Activated CD8-positive, alpha-beta memory T cell treated with anti-CD3 and anti-CD28 coated beads for 48 hours (primary cell): Measurements from ENCODE around the gene OR14I1.

Source experiments
- DNase-seq, 3 experiments: peaks; one replicate each; pipeline ENCODE4 v3.0.0-alpha.2; 2020; ENCODE audit warnings: low read depth in 2 of 3, low spot score in 2 of 3

OR14I1 gene

DNA sequence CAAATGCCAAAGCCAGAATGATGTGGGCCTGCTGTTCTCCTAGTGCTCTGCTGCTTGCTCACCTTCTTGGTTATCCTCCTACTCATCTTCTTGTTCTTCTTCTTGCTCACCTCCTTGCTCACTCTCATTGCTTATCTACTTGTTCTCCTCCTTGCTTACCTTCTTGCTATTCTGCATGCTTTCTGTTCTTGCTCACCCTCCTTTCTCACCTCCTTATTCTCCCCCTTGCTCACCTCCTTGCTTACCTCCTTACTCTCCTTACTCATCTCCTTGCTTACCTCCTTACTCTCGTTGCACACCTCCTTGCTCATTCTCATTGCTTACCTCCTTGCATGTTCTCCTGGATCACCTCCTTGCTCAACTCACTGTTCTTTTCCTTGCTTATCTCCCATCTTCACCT, at the start of gene OR14I1:
TSS of gene OR14I1 (minus strand) at position 53 of the 400 bp plus-strand sequence.
- no peak for DNase-seq

DNA sequence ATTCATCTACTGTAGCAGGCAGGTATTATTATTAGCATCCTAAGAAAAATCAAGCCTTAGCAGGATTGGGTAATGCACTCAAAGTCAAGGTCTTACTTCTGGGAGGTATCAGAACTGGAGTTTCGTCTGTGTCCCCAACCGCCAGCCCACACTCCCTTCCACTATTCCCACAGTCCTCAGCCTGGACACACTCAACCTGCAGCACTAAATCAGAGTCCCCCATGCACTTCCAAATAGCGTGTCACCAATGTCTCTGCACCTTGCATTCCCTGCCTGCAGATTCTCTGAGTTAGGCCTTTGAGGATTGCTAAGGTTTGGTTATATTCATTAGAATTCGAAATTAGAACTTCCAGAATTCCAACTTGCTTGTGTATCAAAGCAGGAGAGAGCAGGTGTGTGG, 49.1 kb upstream of the OR14I1 start:
- DNase-seq = no peak

DNA sequence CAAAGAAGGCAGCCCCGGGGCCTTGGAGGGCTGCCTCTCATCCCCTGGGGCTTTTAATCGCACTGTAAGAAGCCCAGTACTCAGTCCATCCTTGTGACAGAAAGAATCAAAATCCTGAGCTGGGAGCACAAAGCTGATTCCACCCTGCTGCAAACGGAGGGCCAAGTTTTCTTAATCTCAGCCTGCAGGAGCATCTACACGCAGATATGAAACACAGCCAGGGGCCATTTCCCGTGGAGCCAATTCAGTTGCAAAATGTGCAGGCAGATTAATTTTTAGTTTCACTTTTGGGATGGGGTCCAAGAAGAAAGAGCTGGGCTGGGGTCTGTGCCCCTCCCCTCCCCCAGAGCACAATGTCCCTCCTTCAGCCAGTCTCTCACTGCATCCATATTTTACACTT, 48.6 kb upstream of the OR14I1 start:
- no peak for DNase-seq

DNA sequence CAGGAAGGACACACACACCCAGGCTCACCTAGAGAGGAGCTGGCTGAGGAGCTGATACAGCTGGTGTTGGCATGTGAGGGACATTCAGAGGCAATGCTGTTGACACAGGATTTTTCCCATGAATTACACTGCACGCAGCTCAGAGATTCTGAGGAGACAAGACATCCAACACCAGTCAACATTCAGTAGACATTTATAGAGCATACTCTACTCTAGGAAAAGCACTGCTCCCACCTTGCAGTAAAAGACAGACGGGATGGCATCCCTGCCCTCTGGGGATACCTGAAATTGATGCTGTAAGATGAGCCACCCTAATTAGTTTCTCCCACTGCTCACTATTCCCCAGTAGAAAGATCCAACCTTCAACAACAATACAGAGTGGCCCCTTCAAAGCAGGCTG, 47.9 kb upstream of the OR14I1 start:
- DNase-seq = no peak

DNA sequence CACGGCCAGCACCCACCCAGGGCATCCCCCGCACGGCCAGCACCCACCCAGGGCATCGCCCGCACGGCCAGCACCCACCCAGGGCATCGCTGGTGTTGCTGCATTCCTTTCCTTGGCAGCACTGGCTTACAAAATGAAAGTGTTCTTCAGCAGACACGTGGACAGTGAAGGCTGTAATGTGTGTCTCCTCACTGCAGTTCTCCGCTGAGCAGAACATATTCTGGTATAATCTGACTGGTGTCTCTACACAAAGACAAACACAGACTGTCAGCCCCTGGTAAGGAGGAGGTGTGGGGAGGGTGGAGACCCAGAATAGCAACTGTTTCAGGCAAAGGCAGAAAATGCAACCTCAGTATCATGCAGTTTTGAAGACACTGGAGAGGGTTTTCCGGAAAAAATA, 45.6 kb upstream of the OR14I1 start:
- DNase-seq = no peak

DNA sequence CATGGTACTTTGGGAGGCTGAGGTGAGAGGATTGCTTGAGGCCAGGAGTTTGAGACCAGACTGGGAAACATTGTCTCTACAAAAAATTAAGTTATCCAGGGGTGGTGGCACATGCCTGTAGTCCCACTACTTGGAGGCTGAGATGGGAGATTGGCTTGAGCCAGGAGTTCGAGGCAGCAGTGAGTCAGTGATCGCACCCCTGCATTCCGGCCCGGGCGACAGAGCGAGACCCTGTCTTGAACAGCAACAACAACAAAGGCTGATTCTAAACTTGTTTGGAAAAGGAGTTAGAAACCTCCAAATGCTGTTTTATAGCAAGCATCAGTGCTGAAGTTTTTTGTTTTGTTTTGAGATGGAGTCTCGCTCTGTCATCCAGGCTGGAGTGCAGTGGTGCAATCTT, 38.3 kb upstream of the OR14I1 start:
- no peak for DNase-seq

DNA sequence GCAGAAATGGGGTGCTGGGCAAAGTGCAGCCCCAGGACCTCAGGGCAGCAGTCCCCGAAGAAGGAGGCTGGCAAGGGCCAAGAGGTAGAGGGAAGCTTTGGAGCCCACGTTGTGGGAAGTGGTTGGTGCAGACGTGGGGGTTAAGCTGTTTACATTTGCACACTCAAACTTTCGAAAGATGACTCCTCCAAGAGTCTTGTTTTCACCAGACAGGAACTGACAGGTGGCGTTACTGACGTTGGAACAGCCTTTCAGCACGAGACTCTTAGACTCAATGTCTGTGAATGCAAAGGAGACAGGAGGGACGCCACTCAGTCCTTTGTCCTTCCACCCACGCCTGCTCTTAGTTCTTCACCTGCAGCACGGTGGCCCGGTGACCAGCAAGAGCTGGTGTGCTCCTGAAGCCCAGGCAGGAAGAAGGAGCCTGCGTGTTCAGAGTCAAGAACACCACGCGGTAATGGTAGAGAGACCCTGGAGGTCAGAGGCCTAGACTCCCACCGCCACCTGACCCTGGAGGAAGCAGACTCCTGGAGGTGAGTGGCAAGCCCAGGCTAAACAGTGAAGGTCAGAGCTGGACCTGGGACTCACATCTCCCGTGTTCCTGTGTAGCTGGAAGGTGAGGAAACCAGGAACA, 37.1 kb upstream of the OR14I1 start:
- no peak for DNase-seq

DNA sequence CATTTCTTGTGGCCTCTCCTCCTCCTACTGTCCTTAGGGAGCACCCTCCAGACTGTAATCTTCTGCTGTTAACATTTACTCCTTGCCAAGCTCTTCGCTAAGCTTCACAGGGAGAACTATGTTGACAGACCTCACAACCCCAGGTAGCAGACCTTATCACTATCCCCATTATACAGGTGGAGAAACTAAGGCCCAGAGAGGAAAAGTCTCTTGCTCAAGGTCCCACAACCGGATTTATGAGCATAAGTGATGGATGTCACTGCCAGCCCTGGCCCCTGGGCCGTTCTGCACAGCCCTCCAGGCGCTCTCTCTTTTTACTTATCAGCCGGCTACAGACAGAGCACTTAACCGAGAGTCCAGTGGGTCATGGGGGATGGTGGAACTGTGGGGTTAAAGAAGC, 34.9 kb upstream of the OR14I1 start:
- DNase-seq = no peak

DNA sequence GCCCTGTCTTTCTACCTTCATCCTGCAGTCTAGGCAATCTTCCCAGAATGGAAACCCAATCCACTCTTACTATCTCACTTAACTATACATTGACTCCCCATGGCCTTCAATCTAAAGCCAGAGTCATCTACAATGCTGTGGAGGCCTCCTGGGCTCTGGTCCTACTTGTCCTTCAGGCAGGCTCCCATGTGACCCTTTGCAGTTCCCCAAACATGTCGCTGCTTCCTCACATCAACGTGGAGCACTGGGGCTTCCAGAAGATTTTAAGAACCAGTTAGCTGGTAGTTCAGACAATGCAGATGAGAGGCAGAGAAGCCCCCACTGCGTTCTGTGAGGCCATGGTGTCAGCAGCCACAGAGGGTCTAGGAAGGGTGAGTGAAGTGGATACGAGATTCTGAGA, 34.4 kb upstream of the OR14I1 start:
- no peak for DNase-seq

DNA sequence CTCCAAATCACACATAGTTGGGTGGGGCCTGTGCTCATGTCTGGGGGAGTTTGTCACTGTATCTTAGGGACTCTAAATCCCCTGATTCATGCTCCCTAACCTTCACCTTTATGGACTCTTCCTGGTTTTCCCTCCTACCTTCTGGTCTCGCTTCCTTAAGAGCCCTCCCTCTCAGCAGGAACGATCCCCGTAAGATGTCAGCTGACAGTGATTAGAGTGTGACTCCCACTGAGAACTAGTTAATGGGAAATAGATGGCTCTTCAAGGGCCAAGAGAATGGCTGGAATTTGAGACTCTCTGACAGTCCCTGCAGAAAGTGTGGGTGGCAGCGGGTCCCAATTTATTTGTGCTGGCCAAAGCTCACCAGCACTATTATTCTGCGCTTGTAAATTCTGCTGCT, 31.0 kb upstream of the OR14I1 start:
- DNase-seq = no peak

DNA sequence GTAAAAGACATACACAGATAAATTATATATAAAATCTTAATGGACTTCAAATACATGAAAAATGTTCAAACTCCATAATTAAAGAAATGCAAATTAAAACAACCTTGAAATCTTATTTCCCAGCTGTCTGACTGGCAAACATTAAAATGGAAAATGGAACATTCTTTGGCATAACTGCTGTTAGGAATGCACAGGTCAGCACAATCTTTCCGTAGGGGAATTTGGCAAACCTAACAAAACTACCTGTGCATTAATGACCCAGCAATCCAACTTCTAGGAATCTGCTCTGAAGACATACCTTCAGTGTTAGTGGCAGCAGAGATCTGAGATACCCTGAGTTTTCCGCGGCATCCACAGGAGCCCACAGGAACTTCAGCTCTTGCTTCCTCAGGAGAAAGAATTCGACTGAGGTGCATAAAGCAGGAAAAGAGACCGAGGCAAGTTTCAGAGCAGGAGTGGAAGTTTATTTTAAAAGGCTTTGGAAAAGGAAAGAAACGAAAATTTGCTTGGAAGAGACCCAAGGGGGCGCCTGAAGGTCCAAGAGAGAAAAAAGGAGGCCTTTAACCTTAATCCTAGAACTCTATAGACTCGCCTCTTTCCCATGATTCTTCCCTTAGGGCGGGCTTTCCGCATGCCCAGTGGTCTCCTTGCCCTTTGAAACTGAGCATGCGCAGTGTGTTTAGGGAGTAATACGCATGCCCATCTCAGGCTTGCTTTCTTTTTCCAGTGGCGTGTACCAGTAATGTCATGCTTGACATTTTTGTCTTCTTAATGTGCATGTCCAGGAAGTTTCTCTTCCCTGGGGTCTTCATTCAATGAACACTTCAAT, 28.2 kb upstream of the OR14I1 start:
- DNase-seq = no peak

DNA sequence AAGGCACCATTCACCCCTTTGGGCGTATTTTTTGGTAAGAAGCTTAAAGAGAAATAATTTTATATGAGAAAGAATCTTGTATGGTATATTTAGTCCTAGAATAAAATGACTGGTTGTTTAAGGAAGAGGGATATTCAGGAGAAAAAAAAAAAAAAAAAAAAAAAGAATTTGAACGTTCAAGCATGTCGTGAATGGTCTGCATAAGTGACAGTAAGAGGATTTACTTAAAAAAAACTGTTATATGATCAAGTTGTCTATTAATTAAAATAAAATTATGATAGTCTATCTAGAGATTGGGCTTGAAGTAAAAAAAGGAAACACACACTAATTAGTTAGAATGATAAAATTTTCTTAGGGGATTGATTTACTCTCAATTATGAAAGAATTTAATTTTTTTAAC, 11.7 kb upstream of the OR14I1 start:
- DNase-seq = no peak

DNA sequence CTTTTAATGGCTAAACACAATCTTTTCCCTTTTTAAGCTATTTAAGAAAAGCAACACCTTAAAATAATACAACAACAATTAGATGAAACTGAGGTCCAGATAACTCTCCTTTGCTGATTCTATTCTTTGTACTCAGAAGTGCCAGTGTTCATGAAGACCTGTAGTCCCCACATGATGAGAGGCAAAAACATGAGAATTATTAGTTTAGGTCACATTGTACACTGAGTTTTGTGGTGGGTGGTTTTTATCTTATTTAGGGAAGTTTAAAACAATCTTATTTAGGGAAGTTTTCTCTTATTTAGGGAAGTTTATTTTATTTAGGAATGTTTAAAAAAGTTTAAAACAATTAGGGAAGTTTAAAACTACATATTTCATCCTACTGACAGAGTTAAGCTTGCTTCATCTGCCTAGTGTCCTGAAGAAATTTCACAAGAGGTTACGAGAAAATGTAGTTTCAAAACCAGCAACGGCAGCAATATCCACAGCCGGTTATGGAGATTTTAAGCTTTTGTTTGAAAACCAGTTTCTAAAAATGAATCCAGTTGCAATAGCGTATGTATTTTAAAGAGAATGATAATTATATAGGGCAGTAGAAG, 7.8 kb upstream of the OR14I1 start:
- DNase-seq = no peak

DNA sequence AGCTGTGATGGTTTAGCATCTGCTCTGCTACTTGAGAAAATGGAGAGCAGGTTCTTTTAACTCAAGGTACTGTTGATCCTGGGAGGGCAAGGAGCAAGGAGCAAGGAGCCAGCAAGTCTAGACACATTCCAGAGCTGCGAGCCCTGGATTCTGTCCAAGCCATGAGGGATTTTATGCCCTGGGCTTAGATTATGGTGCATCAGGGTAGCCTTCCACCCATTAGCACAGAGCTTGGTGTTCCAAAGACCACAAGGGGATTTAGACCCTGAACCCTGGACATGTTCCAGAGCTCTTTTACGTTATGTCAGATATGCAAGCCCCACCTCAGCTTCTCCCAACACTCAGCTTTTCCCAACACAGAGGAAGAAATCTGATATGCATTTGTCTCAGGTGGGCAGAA, 2.0 kb upstream of the OR14I1 start:
- no peak for DNase-seq

DNA sequence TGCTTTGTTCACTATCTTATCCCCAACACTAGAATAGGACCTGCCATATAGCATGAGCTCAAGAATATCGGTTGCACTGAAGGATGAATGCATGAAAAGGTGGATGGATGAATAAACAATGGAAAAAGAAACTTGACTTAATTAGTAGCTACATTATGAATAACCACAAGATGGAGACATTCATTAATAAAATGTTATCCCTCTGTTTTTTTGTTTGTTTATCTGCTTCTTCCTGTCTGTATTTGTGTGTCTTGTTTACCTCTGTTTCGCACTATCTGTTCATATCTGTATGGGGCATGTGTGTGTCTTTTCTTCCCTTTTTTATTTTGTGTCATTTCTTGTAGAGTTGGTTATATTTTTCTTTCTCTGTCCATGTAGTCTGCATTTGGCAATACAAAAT, 1.1 kb upstream of the OR14I1 start:
- no peak for DNase-seq

DNA sequence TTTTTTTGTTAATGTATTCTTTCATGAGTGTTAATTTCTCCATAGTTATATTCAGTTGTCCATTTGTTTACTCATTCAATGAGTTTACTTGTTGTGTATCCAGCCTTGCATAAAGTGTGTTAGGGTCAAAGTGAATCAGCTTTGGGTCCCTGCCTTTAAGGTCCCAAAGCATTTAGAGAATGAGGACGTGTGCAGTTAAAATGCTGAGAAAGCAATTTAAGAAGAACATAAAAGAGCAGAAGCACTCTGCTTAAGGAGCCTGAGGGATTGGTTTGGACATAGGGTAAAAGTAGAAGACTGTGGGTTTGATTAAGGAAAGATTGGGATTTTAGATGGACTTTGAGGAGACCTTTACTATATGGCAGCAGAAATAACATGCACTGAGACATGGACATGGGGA, 3.5 kb downstream of the OR14I1 start:
- no peak for DNase-seq

DNA sequence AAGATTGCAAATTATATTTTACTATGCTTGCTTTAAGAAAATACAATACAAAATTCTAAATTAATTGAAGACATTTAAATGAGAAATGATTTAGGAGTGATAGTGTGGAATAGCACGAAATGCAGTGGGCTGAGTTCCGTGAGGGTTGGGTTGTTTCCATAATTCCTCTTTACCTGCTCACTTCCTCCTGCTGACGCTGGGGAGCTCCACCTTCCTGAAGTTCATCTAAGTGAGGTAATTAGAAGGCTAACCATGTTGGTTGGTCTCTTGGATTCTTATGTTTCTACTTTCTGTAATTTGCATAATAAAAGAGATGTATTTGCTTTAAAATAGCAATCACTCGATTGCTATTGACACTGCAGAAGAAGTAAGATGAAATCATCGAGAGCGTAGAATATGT, 4.7 kb downstream of the OR14I1 start:
- no peak for DNase-seq

DNA sequence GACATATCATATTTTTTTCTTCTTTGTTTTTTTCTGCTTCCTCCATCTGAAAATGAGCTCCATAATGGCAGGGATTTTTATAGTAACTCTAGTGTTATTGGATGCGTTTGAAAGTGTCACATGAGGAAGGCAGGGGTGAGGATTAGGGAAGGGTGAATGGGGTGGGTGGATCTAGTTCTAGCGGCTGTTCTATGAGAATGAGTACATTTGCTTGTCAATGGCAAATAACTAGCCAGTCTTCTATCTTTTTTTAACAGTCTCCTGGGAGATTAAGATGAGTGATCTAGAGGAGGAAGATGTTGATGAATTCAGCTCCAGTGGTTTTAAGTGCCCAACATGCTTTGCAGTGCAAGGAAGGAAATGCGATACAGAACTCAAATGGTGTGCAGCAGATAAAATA, 5.8 kb downstream of the OR14I1 start:
- no peak for DNase-seq

DNA sequence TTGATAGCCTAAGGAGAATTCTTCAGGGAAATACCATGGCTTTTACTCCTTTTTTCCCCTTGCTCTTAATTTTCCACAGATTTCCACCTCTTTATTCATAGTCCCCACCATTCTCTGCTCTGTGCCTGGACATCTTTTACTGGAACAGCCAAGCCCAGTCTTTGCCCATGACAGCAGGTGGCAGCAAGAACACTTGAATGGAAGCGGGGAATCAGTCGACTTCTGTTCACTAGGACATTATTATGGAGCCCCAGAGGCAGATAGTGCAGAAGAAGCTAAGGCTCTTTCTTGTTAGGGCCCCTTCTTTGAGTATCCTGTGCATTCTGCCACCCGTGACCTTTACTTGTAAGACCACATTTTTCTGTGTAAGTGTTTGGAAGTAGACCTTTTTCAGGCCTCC, 6.3 kb downstream of the OR14I1 start:
- DNase-seq = no peak

DNA sequence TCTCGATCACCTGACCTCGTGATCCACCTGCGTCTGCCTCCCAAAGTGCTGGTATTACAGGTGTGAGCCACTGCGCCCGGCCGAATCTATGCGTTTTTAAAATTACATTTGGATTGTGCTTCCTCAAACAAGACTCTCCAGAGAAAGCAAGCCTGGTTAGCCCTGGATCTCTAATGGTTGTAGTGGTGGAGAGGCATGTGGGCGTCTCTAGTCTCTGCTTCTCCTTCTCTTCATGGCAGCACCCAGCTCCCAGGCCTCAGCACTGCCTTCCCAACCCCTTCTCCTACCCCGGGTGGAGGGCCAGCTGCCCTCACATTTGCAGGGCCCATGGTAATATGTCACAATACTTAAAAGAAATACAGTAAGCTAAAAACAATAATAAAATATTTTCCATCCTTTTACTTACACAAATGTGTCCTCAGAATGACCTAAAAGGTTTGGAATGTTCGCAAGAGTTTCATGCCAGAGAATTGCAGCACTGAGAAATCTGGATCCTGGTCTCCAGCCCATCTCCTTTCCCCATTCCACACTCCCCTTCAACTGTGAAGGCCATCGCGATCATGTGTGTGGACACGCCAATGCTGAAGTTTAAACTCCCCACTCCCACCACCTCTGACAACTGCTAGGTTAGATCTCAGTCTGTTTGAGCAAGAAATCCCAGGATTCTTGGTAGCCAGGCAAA, 7.0 kb downstream of the OR14I1 start:
- DNase-seq = no peak

DNA sequence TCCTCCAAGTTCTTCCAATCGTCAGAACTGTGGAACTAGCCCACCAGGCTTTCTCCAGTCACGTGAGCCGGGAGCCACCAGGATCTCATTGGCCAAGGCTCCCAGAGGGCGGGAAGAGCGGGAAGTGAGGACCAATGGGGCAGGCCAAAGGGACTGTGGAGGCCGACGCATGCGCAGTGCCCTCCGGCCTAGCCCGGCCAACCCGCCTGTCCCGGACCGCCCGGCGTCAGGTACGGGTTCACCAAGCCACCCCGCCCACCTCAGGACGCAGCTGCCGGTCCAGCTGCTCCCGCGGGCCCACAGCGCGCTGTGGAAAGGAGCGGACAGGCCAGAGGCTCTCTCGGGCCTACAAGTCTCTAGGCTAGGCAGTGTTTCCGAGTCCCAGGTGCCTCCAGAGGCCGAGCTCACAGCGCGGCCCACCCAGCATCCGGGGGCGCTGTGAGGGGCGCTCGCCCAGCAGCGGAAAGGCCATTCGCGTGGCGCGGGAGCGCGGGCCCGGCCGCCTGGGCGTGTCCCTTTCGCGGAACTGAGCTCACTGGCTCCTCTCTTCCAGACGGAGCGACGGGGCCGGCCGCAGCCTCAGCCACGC, 10.9 kb downstream of the OR14I1 start:
- no peak for DNase-seq
